ENCODE results near the gene NINL.

The NINL gene

GRCh38 chr20:25499855-25500434, 85.4 kb downstream of the NINL start:
- TF ChIP-seq FOXP2 (optimal IDR thresholded peaks at IDR 0.05; ENCODE audit: borderline replicate concordance, extremely low read depth, extremely low read length, insufficient read depth): no peak
- no peak for TF ChIP-seq POLR2AphosphoS5 (IDR thresholded peaks at IDR 0.05; ENCODE audit: low read depth, low read length)
- TF ChIP-seq REST (IDR thresholded peaks at IDR 0.05; ENCODE audit: insufficient read depth in 1 of 2, low read depth in 2 of 2, low read length in 2 of 2): no peak
- no peak for TF ChIP-seq TAF1 (IDR thresholded peaks at IDR 0.05; ENCODE audit: borderline replicate concordance, insufficient read depth, low read length)
- TF ChIP-seq SIN3A (IDR thresholded peaks at IDR 0.05; ENCODE audit: borderline replicate concordance, insufficient read depth, low read length): no peak

GRCh38 chr20:25499031-25499430, 86.3 kb downstream of the NINL start:
- TF ChIP-seq POLR2AphosphoS5 (IDR thresholded peaks at IDR 0.05; ENCODE audit: low read depth, low read length) (no peak), TAF1 (IDR thresholded peaks at IDR 0.05; ENCODE audit: borderline replicate concordance, insufficient read depth, low read length) (no peak), REST (IDR thresholded peaks at IDR 0.05; ENCODE audit: insufficient read depth in 1 of 2, low read depth in 2 of 2, low read length in 2 of 2) (no peak), SIN3A (IDR thresholded peaks at IDR 0.05; ENCODE audit: borderline replicate concordance, insufficient read depth, low read length) (no peak), FOXP2 (optimal IDR thresholded peaks at IDR 0.05; ENCODE audit: borderline replicate concordance, extremely low read depth, extremely low read length, insufficient read depth) (no peak)

- TF ChIP-seq TAF1 (IDR thresholded peaks at IDR 0.05; ENCODE audit: borderline replicate concordance, insufficient read depth, low read length) (no peak), REST (IDR thresholded peaks at IDR 0.05; ENCODE audit: insufficient read depth in 1 of 2, low read depth in 2 of 2, low read length in 2 of 2) (no peak), FOXP2 (optimal IDR thresholded peaks at IDR 0.05; ENCODE audit: borderline replicate concordance, extremely low read depth, extremely low read length, insufficient read depth) (no peak), SIN3A (IDR thresholded peaks at IDR 0.05; ENCODE audit: borderline replicate concordance, insufficient read depth, low read length) (no peak), POLR2AphosphoS5 (IDR thresholded peaks at IDR 0.05; ENCODE audit: low read depth, low read length) (no peak)
Measured at GRCh38 chr20:25498280-25498606, 87.1 kb downstream of the NINL start.

- TF ChIP-seq TAF1 (IDR thresholded peaks at IDR 0.05; ENCODE audit: borderline replicate concordance, insufficient read depth, low read length): no peak
- no peak for TF ChIP-seq POLR2AphosphoS5 (IDR thresholded peaks at IDR 0.05; ENCODE audit: low read depth, low read length)
- no peak for TF ChIP-seq FOXP2 (optimal IDR thresholded peaks at IDR 0.05; ENCODE audit: borderline replicate concordance, extremely low read depth, extremely low read length, insufficient read depth)
- no peak for TF ChIP-seq REST (IDR thresholded peaks at IDR 0.05; ENCODE audit: insufficient read depth in 1 of 2, low read depth in 2 of 2, low read length in 2 of 2)
- no peak for TF ChIP-seq SIN3A (IDR thresholded peaks at IDR 0.05; ENCODE audit: borderline replicate concordance, insufficient read depth, low read length)
Measured at GRCh38 chr20:25497586-25498279, 87.6 kb downstream of the NINL start.
